T-helper 2 cell treated with Interferon-gamma antibody and Interleukin-4, amounts not matched to agents 100 ng/mL and 5 ng/mL, for 36 hours (primary cell): ENCODE measurements around the gene ANKMY2. TPM values are rescaled to one million over a fixed set of nuclear protein-coding genes. Genes with fewer than 3 reads are reported as not detected.
"Not testable (repeated sequence)": the region's sequence is repeated elsewhere in the genome, so short reads cannot be mapped to it uniquely, and the experiment has no call there.

ENCODE experiments used
- intact Hi-C: fragments of 100-400 bp; cut with micrococcal nuclease; formaldehyde crosslinking; loops from one replicate; pipeline ENCODE4 v1.15.1; 2023
- total RNA-seq: library from RNA; stranded (reverse); gene quantifications from 2 replicates; pipeline ENCODE4 v1.2.3, GENCODE V29; 2022

ANKMY2 gene
- total RNA-seq, result 9.8 TPM in 2 replicates

DNA sequence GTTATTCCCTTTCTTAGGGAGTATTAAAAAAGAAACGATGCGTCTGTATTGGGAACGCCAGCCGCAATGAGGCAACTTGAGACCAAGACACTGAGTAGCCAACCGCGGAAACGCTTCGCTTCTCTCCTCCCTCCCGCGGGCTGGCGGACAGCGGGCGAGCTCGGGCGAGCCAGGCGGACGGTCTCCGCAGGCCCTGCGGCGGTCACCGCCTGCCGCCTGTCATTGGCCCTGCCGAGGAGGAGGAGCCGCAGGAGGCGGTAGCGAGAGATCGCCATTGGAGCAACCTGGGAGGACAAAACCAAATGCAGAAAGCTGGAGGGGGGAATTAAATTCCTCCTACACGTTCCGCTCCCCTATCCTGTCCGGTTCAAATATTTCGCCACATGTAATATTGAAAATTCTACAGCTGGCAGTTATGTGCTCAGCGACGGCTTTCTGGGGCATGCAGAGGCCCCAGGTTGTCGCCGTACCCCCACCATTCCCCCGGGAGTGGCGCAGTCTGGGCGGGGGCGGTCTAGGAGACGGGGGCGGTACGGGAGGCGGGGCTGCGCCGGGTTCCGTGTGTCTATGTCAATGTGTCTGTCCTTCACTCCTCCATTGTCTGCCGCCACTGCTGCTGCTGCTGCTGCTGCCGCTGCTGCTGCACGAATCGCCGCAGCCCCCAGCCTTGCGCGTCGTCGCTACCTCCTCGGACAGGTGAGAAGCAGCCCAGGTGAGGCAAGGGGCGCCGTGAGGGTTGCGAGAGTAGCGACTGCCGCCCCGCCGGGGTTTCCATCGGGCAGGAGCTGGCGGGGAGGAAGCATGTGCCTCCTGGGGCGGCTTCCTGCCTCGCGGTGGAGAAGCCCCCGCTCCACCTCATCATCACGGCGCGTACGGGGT lies at the start of gene ANKMY2, which contains the start of gene BZW2:
Gene ANKMY2, minus strand, starts transcription at position 162 of the 879 bp plus-strand sequence. CDS start 181 bp downstream, outside the sequence.
Gene BZW2, plus strand, starts transcription at position 589 of the 879 bp plus-strand sequence. CDS start 19,263 bp downstream, outside the sequence.
- intact Hi-C loops, result loop anchor here (1.0 to 10.0 kb wide), 8 partner anchors 25 to 1294 kb away; partner anchors contain the start of genes AHR, SNX13 and TSPAN13

DNA sequence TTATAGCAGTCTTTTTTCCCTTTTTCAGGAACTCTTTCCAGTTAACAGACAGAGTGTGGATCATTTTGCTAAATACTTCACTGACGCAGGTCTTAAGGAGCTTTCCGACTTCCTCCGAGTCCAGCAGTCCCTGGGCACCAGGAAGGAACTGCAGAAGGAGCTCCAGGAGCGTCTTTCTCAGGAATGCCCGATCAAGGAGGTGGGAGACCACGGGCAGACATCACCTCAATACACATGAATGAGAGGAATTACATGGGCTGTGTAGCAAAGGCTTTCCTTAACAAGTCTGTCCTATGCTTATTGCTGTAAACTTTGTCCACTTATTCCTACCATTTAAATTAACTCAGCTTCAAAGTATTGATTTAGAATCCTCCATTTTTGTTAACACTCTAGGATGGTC lies 49.3 kb upstream of the ANKMY2 start:
- intact Hi-C loops, result loop anchor here (2.0 kb wide), 1 partner anchor 224 kb away; no protein-coding TSS in a partner anchor

DNA sequence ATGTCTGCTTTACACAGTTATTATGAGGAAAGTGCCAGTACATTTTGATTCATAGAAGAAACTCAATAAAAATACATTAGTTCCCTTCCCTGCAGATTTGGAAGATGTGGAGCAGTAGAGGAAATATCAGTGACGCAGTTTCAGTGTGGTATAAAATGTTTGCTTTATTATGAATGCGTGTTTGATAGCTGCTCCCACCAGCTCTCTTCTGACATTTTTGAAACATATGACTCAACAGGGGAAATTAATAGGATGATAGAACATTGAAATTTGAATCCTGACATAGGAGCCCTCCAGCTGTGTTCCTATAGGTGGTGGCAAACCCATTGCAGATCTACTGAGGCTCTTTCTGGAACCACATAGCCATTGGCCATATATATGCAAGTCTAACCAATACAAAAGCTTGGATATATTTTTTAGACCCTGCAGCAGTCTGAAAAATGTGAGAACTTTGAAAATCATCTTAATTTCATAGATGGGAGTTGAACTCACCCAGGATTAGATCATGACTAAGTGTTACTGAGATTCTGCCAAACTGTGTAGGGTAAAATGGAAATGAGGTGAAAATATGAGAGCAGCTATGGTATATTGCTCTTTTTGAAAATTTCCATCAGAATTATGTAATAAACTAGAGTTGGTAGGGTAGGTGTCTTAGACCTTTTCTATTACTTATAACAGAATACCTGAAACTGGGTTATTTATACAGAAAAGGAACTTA lies 48.2 kb upstream of the ANKMY2 start:
- intact Hi-C loops, result loop anchor here (2.0 kb wide), 1 partner anchor 225 kb away; no protein-coding TSS in a partner anchor

DNA sequence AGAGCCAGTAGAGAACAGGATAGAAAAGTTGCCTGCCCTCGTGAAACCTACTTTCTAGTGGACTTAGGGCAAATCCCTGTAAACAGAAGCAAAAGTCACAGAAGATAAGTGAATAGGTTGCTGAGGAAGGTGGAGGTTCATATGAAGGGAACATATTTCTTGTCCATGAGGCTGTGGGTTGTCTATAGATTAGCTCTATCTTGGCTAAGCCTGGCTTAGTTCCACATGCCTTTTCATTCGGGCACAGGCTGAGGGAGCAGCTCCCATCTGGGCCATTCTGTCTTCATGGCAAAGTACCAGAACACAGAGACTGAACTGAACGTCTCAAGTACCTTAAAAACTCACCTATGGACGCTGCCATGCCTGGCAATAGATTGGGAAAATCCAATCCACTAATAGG lies 45.7 kb upstream of the ANKMY2 start:
- intact Hi-C loops, result no loop called here

DNA sequence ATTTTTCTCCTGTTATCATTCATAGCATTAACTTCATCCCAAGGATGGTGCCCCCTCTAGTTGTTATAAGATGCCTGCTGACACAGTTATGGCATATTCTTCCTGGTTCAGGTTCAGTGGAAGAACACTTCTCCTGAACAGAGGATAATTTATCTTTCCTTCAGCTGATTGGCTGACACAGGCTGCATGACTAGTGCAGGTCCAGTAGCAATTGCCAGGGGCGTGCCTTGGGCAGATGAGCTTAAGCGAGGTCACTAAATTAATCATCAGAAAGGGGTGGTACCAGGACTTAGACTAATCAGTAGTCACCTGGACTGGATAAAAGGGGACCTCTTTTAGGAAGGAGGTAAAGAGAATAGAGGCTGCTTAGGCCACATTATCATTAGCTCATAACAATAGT lies 42.7 kb upstream of the ANKMY2 start:
- intact Hi-C loops, result no loop called here

DNA sequence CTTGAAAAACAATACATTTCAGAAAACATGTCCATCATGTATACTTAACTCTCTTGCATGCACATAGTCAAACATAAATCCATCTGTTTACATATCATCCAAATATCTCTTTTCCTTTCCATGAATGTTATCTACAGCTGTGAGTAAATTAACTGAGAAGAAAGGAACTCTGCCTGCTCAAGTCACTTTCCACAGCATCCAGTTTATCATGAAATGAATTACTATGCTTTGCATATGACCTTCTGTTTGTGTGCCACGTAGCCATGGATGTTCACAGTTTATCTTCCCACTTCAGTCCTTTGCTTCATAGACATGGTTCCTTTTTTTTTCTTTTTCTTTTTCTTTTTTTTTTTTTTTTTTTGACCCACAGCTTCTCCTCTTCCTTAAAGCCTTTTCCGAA lies 40.0 kb upstream of the ANKMY2 start:
- intact Hi-C loops, result no loop called here

DNA sequence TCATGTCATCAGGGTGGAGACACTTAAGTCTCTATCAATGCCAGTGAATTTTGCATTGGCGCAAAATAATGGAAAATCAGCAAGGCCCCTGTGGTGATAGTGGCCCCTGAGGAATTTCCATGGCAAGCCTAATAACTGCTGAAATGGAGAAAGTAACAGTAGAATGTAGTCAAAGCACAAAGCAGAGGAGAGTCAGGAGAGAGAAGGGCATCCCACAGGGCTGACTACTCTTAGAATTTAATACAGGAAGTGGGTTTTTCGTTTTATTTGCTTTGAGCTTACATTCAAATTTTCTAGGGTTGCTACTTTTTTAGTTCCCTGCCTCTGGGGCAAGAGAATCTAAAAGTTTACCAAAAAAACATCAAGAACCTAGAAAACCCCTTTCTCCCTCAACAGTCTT lies 39.4 kb upstream of the ANKMY2 start:
- intact Hi-C loops, result no loop called here

DNA sequence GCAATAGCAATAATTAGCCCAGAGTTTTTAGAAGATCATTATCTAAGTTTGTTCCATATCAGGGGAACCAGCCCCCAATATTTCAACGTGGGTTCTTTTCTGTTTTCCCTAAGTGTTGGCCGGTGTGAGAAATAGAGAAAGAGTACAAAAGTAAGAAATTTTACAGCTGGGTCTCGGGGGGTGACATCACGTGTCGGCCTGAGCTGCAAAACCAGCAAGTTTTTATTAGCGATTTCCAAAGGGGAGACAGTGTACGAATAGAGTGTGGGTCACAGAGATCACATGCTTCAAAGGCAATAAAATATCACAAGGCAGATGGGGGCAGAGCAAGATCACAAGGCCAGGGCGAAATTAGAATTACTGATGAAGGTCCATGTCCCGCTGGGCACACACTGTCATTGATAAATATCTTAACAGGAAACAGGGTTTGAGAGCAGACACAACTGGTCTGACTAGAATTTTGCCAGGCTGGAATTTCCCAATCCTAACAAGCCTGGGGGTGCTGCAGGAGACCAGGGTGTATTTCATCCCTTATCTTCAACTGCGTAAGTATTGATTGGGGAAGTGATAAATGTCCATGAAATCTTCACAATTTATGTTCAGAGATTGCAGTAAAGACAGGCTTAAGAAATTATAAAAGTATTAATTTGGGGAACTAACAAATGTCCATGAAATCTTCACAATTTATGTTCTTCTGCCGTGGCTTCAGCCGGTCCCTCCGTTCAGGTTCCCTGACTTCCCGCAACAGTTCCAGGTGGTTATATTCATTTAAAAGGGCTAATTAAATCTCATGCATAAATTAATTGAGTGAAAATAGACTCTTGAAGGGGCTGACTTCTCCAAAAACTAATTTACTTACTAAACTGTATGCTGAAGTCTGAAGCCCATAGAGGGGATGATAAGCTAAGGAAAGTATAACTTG lies 33.4 kb upstream of the ANKMY2 start:
- intact Hi-C loops, result not testable (repeated sequence)

DNA sequence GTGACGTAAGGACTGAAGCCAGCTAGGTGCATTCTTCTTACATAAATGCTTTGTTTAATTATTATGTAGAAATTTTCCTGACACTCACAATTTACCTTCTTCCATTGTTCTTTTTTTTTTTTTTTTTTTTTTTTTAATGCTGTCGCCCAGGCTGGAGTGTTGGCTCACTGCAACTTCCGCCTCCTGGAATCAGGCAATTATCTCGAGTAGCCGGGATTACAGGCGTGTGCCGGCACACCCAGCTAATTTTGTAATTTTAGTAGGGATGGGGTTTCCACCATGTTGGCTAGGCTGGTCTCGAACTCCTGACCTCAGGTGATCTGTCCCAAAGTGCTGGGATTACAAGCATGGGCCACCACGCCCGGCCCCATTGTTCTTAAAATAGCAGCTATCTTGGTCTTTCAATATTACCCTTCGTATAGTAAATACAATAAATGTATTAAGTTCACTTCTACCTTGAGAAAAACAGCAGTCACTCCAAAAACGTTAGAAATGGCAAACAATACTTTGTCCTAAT lies 32.5 kb upstream of the ANKMY2 start:
- intact Hi-C loops, result no loop called here

DNA sequence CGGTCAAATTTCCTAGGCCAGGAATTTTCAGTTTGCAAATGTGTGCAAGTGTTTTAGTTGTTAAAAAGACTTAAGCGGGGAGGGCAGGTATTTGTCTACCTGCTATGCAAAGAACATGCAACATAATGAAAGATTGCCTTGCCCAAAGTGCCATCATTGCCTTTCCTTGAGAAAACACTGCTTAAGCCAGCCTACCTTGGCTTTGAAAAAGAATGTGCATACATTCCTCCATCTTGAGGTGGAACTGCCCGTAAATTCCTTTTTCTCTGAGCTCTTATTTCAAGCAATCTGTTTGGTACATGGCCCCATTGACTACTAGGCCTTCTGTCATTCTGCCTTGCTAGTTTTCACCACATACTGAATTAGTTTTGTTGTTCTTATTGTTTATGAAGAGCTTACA lies 29.7 kb upstream of the ANKMY2 start:
- intact Hi-C loops, result no loop called here

DNA sequence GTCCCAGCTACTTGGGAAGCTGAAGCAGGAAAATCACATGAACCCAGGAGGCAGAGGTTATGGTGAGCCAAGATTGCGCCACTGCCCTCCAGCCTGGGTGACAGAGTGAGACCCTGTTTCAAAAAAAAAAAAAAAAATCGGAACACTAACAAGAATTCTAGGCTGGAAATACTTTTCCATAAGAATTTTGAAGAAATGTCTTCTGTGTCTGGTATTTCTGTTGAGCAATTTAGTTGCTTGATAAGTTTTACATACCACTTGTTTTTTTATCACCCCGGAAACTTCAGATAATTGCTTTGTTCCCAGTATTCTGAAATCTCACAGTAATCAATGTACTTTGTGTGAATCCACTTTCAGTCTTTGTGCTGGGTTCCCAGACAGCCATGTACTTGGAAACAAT lies 26.3 kb upstream of the ANKMY2 start:
- intact Hi-C loops, result no loop called here

DNA sequence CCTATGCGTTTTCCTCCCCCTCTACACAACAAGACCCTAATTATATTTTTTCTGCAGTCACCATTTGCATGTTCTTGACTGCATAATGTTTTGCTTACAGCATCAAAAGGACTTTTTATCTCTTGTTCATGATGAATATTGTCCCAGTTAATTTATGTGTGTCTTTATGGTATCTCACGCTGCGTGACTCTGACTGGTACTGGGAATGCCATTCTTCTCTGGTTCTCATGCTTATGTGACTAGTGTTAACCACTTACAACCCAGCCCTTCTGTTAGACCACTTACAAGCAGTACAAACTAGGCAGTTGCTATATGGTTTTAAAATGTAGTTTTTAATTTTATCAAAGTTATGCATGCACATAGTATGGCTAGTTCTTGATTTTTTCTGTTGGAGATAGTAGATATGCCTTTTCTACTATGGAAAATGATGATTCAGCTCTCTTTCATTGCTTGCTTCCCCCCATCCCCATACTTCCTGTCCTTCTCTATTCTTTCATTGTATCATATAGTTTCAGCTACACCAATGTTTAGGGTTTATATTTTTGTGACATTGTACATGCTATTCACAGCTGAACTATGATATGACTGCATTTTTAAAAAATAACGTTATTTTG lies 25.3 kb upstream of the ANKMY2 start:
- intact Hi-C loops, result no loop called here

DNA sequence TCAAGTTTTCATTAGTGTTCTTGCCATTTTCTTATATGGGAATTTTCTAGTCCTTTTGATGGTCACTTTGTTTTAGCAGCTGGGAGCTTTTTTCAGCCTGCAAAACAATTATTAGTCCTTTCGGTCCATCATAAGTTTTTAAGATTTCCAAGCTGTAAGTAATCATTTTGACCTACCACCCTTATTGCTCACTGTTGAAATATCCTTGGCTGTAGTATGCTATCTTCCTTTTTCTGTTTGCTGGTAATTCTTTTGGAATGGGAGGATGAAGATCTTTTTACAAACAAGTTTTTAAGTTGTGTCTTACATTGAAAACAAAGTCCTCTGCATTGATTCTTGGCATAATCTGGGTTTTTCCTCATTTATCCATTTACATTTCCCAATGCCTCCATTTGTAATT lies 24.5 kb upstream of the ANKMY2 start:
- intact Hi-C loops, result no loop called here

DNA sequence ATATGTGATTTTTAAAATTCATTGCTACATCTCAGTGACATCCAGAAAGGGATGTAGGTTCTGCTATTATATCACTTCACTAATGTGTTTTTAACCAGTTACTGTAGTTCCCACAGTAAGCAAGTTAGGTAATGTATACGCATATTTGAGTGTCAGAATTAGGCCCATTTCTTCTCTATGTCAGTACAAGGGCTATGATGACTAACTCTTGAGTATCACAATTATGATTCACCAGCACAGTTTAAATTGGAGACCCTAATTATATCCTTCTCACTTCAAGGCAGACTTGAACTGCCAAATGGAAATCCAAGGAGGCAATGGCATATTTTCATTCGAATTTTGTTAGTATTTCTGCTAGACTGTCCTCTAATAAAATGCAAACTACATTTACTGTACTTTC lies 24.0 kb upstream of the ANKMY2 start:
- intact Hi-C loops, result no loop called here

DNA sequence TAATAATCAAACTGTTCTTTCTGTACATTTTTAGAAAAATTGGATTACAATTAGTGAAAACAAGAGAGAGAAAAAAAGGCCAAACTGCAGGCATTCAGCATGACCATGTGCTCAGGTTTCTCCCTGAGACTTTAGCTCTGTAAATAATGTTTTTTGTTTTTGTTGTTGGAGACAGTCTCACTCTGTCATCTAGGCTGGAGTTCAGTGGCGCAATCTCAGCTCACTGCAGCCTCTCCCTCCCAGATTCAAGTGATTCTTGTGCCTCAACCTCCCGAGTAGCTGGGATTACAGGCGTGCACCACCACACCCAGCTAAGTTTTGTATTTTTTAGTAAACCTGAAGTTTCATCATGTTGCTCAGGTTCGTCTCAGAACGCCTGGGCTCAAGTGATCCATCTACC lies 23.4 kb upstream of the ANKMY2 start:
- intact Hi-C loops, result no loop called here

DNA sequence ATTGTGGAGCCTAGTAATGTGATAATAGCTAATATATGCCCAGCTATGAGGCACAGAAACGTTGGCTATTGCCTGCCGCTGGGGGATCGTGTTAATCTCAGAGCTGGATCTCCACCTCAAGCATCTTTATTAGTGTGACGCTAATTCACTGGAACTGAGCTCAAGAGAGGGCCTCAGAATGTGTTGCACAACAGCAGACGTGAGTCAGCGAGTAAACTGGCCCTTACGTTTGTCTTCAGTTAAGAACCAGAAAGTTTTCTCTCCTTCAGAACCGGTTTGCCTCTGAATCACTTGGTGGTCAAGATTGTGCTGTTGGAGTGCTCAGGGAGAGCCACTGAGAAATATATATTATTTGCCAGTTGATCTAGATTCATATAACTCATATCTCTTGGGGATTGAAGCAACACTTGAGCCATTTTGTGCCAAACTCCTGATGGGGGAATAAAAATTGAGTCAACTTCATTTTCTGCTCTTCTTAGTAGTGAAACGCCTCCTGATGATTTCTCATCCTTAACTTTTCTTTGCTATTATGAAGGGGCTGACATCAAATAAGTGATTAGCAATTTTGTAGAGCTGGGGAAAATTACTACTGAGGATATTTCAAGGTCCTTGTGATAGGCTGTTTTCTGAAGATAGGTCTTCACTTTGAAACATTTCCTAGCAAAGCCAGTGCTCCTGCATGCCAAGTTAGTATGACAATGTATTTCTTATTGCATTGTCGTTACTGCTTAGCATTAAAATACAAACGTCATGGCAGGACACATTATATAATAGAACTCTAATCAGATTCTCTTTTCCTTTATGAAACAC lies 22.7 kb upstream of the ANKMY2 start:
- intact Hi-C loops, result no loop called here

DNA sequence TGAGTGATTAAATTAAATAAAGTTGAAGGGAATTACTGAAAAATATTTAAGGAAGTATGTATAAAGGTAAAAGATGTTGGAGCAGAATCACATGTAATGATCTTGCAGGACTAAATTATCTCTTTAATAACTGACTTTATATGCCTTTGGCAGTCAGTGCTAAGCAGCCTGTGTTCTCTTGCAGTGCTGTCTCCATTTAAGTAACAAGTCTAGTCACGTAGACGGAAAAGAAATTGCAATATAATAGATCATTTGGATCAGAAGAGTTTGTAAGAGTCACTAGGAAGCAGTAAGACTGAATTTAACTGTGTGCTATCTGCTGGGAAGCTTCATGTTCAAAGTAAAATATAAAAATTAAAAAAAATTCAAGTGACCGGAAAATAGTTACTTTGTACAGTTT lies 21.8 kb upstream of the ANKMY2 start:
- intact Hi-C loops, result no loop called here

DNA sequence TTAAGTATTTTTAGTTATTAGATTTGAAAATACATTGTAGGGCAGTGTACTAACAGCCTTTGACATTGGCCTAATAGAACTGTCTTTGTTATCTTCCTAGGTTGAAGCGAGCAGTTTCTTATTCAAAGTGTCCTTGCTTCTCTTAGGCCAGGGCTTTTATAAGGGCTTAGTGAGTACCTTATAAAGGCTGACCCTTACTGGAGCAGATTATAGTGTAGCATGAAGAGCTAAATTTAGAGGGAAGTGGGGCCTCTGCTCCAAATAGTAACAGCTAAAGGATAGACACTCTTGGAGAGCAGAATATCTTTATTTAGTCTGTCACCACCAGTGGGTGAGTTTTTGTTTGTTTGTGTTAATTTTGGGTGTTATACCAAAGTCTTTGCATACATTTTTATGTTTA lies 16.4 kb upstream of the ANKMY2 start:
- intact Hi-C loops, result no loop called here

DNA sequence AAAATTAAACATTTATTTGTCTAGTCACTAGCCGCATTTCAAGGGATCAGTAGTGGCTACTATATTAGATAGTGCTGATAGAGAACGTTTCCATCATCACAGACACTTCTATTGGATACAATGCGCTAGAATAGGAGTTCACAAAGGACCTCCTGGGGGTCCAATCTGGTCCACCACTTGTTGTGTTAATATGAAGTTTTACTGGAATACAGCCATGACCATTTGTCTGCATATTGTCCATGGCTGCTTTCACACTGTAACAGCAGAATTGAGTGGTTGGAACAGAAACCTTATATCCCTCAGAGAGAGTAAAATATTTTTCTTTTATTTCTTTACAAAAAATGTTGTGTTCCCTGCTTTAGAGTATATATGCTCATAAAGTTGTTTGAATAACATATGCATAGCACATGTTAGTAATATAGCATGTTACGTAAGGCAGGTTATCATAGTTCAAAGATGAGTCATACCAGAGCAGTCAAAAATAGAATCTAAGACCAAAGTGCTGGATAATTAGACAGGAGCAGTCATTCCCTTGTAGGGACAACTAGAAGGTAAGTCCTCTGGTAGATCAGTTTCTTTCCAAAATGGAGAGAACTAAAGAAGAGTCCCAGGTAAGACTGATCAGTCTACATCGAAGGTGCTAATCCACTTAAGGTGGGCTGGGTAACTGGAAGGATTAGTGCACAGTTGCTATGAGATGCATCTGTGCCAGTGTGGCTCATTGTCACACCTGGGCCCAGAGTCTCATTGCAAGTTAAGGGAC lies 15.3 kb upstream of the ANKMY2 start:
- intact Hi-C loops, result no loop called here
